ENCODE data around the gene MAML2.

Gene MAML2

DNA sequence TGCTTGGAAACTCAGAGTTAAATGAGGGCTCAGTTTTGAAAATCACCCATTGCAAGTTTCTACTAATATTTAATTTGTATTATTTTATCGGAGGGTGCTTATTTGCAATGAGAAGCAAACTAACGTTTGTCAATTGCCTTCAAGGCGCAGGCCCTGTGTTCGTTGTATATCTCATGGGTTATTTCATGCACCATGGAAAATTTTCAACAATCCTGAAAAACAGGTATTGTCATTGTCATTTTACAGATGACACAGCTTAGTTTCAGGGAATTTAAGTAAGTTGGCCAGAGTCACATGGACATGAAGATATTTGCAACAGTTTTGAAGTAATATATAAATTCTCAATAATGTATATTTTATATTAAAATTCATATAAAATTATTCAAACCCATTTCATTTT is 261.4 kb downstream of the MAML2 start:
- DNase-seq, result no peak
- peaks cover 43% of the 10 kb centered on the region for H3K4me1 Mint-ChIP-seq (ENCODE audit: low read depth)
- H3K27ac Mint-ChIP-seq, result no peak overlapping the region
- no peaks in the 10 kb centered on the region for H3K9me3 Mint-ChIP-seq
- no peaks in the 10 kb centered on the region for H3K27me3 Mint-ChIP-seq
- no peak overlapping the region for H3K4me3 Mint-ChIP-seq
- peaks cover 41% of the 10 kb centered on the region for H3K36me3 Mint-ChIP-seq (ENCODE audit: low read depth)

DNA sequence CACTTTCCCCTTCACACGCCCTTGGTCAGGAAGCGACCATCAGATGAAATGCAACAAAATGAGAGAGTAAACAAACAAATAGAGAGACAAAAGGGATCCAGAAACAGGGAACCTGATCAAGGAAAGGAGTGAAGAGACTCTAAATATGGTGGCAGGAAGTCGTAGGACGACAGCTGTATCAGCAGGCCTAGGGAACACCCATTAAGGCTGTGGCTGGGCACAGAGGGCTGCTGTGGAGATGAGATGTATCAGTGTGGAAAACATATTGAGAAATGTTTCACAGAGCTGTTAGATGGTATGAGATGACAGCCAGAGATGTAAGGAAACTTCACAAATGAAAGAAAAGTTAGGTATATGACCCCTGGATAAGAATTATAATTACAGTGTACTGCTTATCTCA is 263.3 kb downstream of the MAML2 start:
- H3K27ac Mint-ChIP-seq, result peak overlapping the region; percentile 82
- DNase-seq, result no peak
- no peaks in the 10 kb centered on the region for H3K9me3 Mint-ChIP-seq
- peaks cover 36% of the 10 kb centered on the region for H3K36me3 Mint-ChIP-seq (ENCODE audit: low read depth)
- H3K4me1 Mint-ChIP-seq (ENCODE audit: low read depth), result peaks cover 61% of the 10 kb centered on the region
- no peaks in the 10 kb centered on the region for H3K27me3 Mint-ChIP-seq
- no peak overlapping the region for H3K4me3 Mint-ChIP-seq

DNA sequence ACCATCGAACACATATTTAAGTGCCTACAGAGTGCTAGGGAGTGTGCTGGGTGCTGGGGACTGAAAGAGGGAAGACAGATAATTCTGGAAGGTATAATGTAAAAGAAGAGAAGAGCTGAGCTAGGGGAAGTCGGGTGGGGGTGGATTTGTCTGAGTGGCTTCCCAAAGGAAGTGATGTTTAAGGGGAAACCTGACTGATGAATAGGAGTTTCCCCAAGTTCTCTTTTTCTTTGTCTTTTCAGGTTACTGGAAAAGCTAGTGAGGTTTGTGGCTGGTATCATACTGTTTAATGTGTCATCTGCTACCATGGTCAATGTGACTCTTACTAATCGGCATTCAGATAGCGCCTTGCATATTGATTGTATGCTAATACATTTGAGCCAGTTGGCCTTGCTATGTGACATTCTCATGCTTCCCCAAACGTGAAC is 267.4 kb downstream of the MAML2 start:
- no peaks in the 10 kb centered on the region for H3K27me3 Mint-ChIP-seq
- peaks cover 89% of the 10 kb centered on the region for H3K4me1 Mint-ChIP-seq (ENCODE audit: low read depth)
- peak overlapping the region; percentile 44 for H3K4me3 Mint-ChIP-seq
- peak overlapping the region; percentile 98 for H3K27ac Mint-ChIP-seq
- no peak for DNase-seq
- H3K36me3 Mint-ChIP-seq (ENCODE audit: low read depth), result peaks cover 72% of the 10 kb centered on the region
- H3K9me3 Mint-ChIP-seq, result no peaks in the 10 kb centered on the region

DNA sequence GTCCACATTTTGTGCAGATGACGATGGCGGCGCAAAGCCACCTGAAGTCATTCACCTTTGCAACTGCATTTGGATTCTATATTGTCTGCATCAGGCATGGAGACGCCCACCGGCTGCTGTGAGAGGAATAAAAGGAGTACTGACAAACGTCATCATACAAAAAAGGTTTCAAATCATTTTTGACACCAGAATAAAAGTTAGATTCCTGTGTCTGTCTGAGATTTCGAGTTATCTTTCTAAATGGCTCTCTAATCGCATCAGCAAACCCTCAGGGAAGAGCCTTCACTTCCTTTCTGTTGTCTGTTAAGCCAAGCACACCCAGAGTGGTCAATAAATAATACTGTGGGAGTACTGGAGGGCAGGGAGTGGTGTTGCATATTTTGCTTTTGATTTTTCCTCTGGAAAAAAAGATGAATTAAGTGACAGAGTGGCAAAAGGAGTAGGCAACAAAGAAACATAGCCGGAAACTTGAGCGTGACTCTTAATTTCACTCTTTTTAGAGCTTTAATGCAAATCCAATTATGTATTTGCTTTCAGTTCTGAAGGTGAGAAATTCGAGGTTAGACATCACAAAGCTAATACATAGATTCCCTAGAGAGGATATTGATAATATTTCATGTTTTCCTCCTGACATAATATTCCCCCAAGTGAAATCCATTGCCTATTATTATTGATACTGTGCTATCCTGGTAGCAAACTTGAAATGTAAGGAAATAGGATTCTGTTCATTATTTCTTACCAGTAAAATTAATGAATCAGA is 268.3 kb downstream of the MAML2 start:
- Mint-ChIP-seq H3K27me3 (no peaks in the 10 kb centered on the region), H3K9me3 (no peaks in the 10 kb centered on the region), H3K4me1 (ENCODE audit: low read depth) (peaks cover 83% of the 10 kb centered on the region), H3K36me3 (ENCODE audit: low read depth) (peaks cover 66% of the 10 kb centered on the region), H3K27ac (peak overlapping the region; percentile 98), H3K4me3 (peak overlapping the region; percentile 44)
- DNase-seq, result no peak

DNA sequence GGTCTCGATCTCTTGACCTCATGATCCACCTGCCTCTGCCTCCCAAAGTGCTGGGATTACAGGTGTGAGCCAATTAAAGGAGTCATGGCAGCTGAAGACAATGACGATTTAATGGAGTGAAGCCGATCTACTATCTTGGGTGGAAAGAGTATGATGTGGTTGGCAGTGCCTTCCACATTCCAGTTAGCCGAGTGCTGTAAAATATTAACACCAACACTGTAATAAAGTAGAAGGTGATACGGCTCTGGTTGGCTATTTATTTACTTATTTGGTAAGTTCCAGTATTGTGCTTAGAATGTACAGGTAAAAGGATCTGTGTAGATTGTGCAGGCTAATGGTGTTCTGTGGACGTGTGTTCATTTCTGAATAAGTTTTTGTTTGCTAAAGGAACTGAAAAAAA is 269.5 kb downstream of the MAML2 start:
- DNase-seq, result no peak
- H3K4me1 Mint-ChIP-seq (ENCODE audit: low read depth), result peaks cover 79% of the 10 kb centered on the region
- no peaks in the 10 kb centered on the region for H3K9me3 Mint-ChIP-seq
- peaks cover 61% of the 10 kb centered on the region for H3K36me3 Mint-ChIP-seq (ENCODE audit: low read depth)
- peak overlapping the region; percentile 98 for H3K27ac Mint-ChIP-seq
- H3K4me3 Mint-ChIP-seq, result no peak overlapping the region
- H3K27me3 Mint-ChIP-seq, result no peaks in the 10 kb centered on the region

DNA sequence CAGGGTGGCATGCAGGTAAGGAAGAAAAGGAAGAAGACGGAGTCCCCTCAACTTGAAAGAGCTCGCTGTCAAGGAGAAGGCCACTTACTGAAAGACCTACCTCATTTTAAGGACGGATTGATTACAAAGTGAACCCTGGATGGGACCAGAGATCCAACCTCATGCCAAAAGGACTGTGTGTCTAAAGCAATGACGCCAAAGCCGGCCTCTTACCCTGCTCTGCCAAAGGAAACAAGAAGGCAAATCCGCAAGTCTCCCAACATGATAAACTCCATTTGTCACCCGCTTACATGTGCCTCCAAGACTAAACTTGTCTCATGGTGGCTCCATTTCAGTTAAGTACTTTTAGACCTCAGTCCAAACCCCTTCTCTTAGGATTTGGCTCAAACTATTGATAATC is 270.4 kb downstream of the MAML2 start:
- peaks cover 79% of the 10 kb centered on the region for H3K4me1 Mint-ChIP-seq (ENCODE audit: low read depth)
- peak overlapping the region; percentile 69 for H3K27ac Mint-ChIP-seq

DNA sequence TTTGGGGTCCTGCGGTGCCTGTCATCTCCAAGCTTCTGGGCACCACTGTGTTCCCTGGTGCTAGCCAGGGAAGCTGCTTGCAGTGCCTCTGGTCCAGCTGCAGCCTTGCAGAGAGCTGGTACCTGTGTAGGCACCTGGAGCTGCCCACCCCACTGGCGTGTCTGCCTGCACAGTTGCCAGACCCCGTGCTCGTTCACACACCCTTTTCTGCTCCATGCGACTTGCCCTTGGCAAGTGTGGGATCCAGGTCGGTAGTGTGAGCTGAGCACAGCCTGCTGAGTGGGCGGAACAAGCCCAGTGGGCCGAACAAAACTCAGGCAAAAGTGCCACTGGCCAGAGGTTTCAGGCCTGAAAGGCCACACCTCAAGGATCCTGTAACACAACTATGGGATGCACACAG is 272.5 kb downstream of the MAML2 start:
- peaks cover 81% of the 10 kb centered on the region for H3K4me1 Mint-ChIP-seq (ENCODE audit: low read depth)
- H3K4me3 Mint-ChIP-seq, result no peak overlapping the region
- no peaks in the 10 kb centered on the region for H3K27me3 Mint-ChIP-seq
- no peaks in the 10 kb centered on the region for H3K9me3 Mint-ChIP-seq
- peak overlapping the region; percentile 45 for H3K27ac Mint-ChIP-seq
- DNase-seq, result no peak
- peaks cover 53% of the 10 kb centered on the region for H3K36me3 Mint-ChIP-seq (ENCODE audit: low read depth)

More for the DNA sequence above, 270.4 kb downstream of the MAML2 start:
- H3K27me3 Mint-ChIP-seq, result no peaks in the 10 kb centered on the region
- H3K4me3 Mint-ChIP-seq, result no peak overlapping the region
- no peak for DNase-seq
- H3K36me3 Mint-ChIP-seq (ENCODE audit: low read depth), result peaks cover 55% of the 10 kb centered on the region
- H3K9me3 Mint-ChIP-seq, result no peaks in the 10 kb centered on the region

DNA sequence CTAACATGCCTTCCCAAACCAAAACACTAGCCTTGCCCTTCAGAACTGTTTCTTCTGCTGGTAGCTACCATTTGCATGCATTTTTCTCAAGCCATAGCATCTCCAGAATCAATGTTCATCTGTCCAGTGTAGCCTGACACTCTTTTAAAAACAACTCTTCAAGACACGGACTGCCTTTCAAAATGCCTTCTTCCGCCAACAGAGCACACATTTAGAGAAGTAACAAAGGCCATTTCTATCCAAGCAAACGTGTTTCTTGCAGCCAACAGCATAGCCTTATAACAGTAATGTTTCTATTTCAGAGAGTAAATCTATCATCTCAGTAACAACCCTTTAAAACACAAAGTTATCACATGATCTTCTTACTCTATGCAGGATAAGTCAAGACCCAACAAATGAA is 275.8 kb downstream of the MAML2 start:
- DNase-seq, result no peak
- Mint-ChIP-seq H3K36me3 (ENCODE audit: low read depth) (peaks cover 41% of the 10 kb centered on the region), H3K4me3 (no peak overlapping the region), H3K27me3 (no peaks in the 10 kb centered on the region), H3K27ac (peak overlapping the region; percentile 91), H3K4me1 (ENCODE audit: low read depth) (peaks cover 81% of the 10 kb centered on the region), H3K9me3 (no peaks in the 10 kb centered on the region)

DNA sequence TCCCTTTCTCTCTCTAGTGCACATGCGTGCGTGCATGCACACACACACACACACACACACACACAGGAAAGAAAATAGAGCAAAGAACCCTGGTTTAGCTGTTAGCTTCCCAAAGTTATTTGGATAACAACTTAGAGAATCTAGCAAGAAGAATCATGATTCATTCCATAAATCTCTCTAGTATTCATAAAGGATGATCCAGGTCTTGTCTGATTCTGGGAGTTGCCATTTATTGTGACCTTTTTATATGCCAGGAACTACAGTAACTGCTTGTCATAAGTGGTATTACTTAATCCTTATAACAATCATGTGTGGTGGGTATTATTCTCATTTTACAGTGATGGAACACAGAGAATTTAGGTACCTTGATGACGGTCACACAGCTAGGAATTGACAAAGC is 277.6 kb downstream of the MAML2 start:
- peaks cover 39% of the 10 kb centered on the region for H3K36me3 Mint-ChIP-seq (ENCODE audit: low read depth)
- peaks cover 84% of the 10 kb centered on the region for H3K4me1 Mint-ChIP-seq (ENCODE audit: low read depth)
- H3K27me3 Mint-ChIP-seq, result no peaks in the 10 kb centered on the region
- peak overlapping the region; percentile 91 for H3K27ac Mint-ChIP-seq
- no peaks in the 10 kb centered on the region for H3K9me3 Mint-ChIP-seq
- no peak overlapping the region for H3K4me3 Mint-ChIP-seq
- DNase-seq, result no peak

DNA sequence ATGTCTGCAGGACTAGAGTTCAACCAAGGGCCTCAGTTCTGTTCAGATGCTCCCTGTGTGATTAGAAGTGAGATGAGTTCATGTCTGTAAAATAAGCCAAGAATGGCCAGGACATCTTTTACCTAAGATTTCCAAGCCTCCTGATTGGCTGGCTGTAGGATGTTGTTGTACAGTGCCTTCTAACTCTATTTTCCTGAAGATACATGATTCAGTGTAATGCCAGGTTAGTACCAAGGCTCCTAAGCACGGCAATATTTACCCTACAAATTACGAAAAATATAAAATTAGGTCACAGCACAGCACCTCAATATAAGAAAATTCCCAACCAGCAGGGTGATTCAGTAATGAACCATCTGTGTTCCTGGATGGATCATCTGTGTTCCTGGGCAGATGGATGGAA is 279.1 kb downstream of the MAML2 start:
- Mint-ChIP-seq H3K4me1 (ENCODE audit: low read depth) (peaks cover 92% of the 10 kb centered on the region), H3K9me3 (no peaks in the 10 kb centered on the region), H3K27ac (peak overlapping the region; percentile 97), H3K27me3 (no peaks in the 10 kb centered on the region), H3K36me3 (ENCODE audit: low read depth) (peaks cover 54% of the 10 kb centered on the region), H3K4me3 (no peak overlapping the region)
- DNase-seq, result no peak

DNA sequence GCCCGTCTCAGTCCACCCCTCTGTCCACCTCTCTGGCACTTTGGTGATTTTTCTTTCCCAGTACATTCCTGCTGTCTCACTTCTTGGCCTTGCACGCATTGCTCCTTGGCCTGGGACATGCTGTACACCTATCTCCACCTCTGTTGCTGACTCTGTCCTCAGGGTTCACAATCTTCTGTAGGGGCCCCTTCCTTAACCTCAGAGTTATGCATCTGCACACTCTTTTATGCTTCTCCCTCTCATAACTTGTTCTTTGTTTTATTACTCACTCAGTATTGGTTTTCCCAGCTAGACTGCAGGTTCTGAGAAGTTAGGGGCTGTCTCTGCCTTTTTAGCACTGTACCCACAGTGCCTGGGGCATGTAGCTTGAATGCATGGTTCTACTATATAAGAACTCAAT is 279.9 kb downstream of the MAML2 start:
- H3K4me3 Mint-ChIP-seq, result peak overlapping the region; percentile 52

DNA sequence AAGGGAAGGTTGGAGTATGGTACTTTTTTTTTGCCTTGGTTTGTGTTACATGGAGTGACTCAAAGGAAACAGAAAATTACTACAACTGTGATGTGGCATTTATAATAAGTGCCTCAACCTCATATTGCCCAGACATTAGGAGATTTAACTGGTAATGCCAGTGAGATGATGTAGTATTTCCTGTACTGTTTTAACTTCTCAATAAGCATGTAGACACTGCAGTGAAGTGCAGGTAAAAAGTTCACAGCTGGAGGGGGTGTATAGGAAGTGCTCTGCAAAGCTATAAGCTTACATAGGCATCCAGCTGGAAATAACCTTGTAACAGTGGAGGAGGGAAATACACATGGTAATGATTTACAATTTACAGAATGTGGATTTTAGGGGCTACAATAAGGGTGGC is 280.9 kb downstream of the MAML2 start:
- H3K4me1 Mint-ChIP-seq (ENCODE audit: low read depth), result peaks cover 86% of the 10 kb centered on the region
- H3K4me3 Mint-ChIP-seq, result peak overlapping the region; percentile 52
- H3K27me3 Mint-ChIP-seq, result no peaks in the 10 kb centered on the region
- no peak for DNase-seq
- peak overlapping the region; percentile 97 for H3K27ac Mint-ChIP-seq
- no peaks in the 10 kb centered on the region for H3K9me3 Mint-ChIP-seq
- peaks cover 62% of the 10 kb centered on the region for H3K36me3 Mint-ChIP-seq (ENCODE audit: low read depth)

More for the DNA sequence above, 279.9 kb downstream of the MAML2 start:
- no peak for DNase-seq
- H3K9me3 Mint-ChIP-seq, result no peaks in the 10 kb centered on the region
- peaks cover 59% of the 10 kb centered on the region for H3K36me3 Mint-ChIP-seq (ENCODE audit: low read depth)
- peak overlapping the region; percentile 97 for H3K27ac Mint-ChIP-seq
- no peaks in the 10 kb centered on the region for H3K27me3 Mint-ChIP-seq
- H3K4me1 Mint-ChIP-seq (ENCODE audit: low read depth), result peaks cover 87% of the 10 kb centered on the region

DNA sequence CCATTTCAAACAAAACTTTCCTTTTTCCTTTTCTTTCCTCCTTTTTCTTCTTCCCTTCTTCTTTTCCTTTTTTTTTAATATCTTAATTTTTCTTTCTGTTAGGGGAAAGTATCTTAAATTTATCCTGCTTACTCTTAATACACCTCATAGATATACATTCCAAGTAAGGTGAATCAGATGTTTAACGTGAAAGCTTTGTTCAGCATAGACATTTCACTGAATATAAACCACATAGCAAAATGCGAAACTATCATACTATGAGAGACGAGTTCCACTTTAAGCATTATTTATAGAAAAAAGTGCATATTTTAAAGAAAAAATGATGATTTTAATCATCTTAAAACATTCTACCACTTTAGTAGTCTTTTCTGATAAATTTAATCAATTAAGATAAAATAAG is 281.3 kb downstream of the MAML2 start:
- Mint-ChIP-seq H3K4me1 (ENCODE audit: low read depth) (peaks cover 86% of the 10 kb centered on the region), H3K36me3 (ENCODE audit: low read depth) (peaks cover 64% of the 10 kb centered on the region), H3K27me3 (no peaks in the 10 kb centered on the region), H3K27ac (peak overlapping the region; percentile 97), H3K4me3 (peak overlapping the region; percentile 52), H3K9me3 (no peaks in the 10 kb centered on the region)
- no peak for DNase-seq

DNA sequence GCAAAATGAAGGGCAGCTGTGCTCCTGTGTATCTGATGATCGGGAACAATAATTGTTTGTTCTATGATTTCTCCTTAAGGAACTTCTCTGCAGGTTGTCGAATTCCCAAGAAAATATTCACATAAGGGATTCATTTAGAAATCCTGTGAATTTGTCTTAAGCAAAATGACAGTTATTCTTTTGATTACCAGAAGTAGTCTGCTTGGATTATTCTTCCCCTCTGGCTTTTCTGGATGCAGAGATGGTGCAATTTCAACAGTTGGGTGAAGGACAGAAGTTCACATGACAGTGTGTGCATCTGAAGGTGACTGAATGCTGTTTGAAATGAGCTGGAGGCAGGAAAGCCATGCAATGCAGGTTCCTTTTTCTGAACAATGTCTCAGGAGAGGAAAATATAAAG is 281.9 kb downstream of the MAML2 start:
- Mint-ChIP-seq H3K9me3 (peaks cover 4% of the 10 kb centered on the region), H3K36me3 (ENCODE audit: low read depth) (peaks cover 68% of the 10 kb centered on the region), H3K4me1 (ENCODE audit: low read depth) (peaks cover 86% of the 10 kb centered on the region), H3K27me3 (no peaks in the 10 kb centered on the region), H3K4me3 (peak overlapping the region; percentile 52), H3K27ac (peak overlapping the region; percentile 97)
- DNase-seq, result no peak

DNA sequence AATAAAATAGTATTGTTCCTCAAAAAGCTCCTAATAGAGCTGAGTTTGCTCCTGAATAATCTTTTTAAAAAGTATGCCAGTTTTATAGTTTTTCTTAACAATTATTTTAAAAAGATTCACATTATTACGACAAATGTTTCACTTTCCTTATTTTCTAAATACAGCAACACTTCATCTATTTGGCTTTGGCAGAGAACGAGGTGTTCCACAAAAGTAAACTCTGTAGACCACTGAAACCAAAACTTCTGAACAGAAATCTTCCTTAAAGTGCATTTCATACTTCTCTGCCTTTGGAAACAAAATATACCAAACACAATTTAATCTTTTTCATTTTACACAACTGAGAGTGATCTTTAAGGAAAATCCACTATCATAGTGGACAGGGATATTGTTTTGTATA is 285.5 kb downstream of the MAML2 start:
- Mint-ChIP-seq H3K27ac (peak overlapping the region; percentile 92), H3K36me3 (ENCODE audit: low read depth) (peaks cover 75% of the 10 kb centered on the region)

More for the DNA sequence above, 285.5 kb downstream of the MAML2 start:
- H3K9me3 Mint-ChIP-seq, result peaks cover 4% of the 10 kb centered on the region
- no peak for DNase-seq
- no peaks in the 10 kb centered on the region for H3K27me3 Mint-ChIP-seq
- H3K4me1 Mint-ChIP-seq (ENCODE audit: low read depth), result peaks cover 89% of the 10 kb centered on the region
- no peak overlapping the region for H3K4me3 Mint-ChIP-seq
